Measurements from ENCODE around the gene LRRC32. TPM values are rescaled to one million over a fixed set of nuclear protein-coding genes. Genes with fewer than 3 reads are reported as not detected.

The LRRC32 gene
- total and polyA plus RNA-seq, 12 donors: 20.9 to 389 (median 92.6) TPM

GRCh38 chr11:76717816-76718215 lies 47.3 kb upstream of the LRRC32 start:
- Histone ChIP-seq H3K27me3 (no peaks in the 10 kb centered on the region), H3K27ac (no peak overlapping the region), H3K36me3 (replicated peaks in 1 of 2) (no peaks in the 10 kb centered on the region), H3K4me1 (replicated peaks in 1 of 2) (peaks cover 0 to 6% of the 10 kb centered on the region in 2 donors), H3K4me3 (no peak overlapping the region), H3K9me3 (replicated peaks in 1 of 3) (no peaks in the 10 kb centered on the region)
- TF ChIP-seq POLR2A (IDR thresholded peaks at IDR 0.05) (no peak), CTCF (IDR thresholded peaks at IDR 0.05) (no peak)
- WGBS, 4 donors: 92 to 98% (median 95%) methylated on average over 4 to 5 of the region's 5 CpGs
- intact Hi-C loops (cut with DNase I): no loop called here
- DNase-seq: no peak

- Histone ChIP-seq H3K4me3 (no peak overlapping the region), H3K27me3 (no peaks in the 10 kb centered on the region), H3K36me3 (replicated peaks in 1 of 2) (no peaks in the 10 kb centered on the region), H3K4me1 (replicated peaks in 1 of 2) (peaks cover 0 to 6% of the 10 kb centered on the region in 2 donors), H3K27ac (no peak overlapping the region), H3K9me3 (replicated peaks in 1 of 3) (no peaks in the 10 kb centered on the region)
- intact Hi-C loops (cut with DNase I): no loop called here
- DNase-seq: no peak
- WGBS, 4 donors: 91 to 95% (median 95%) methylated on average over 4 of the region's 4 CpGs
- TF ChIP-seq POLR2A (IDR thresholded peaks at IDR 0.05) (no peak), CTCF (IDR thresholded peaks at IDR 0.05) (no peak)
These were observed 46.8 kb upstream of the LRRC32 start for GRCh38 chr11:76717369-76717768.

- Histone ChIP-seq H3K4me3 (no peak overlapping the region), H3K9me3 (replicated peaks in 1 of 3) (no peaks in the 10 kb centered on the region), H3K4me1 (replicated peaks in 1 of 2) (no peaks in the 10 kb centered on the region), H3K27ac (no peak overlapping the region), H3K36me3 (replicated peaks in 1 of 2) (no peaks in the 10 kb centered on the region), H3K27me3 (no peaks in the 10 kb centered on the region)
- intact Hi-C loops (cut with DNase I): no loop called here
- DNase-seq: no peak
- WGBS, 4 donors: 80 to 95% (median 87%) methylated on average over 3 to 9 of the region's 9 CpGs
- no peak for TF ChIP-seq CTCF (IDR thresholded peaks at IDR 0.05)
- no peak for TF ChIP-seq POLR2A (IDR thresholded peaks at IDR 0.05)
These were observed 45.7 kb upstream of the LRRC32 start for GRCh38 chr11:76716268-76716667.

GRCh38 chr11:76714493-76714892 lies 43.9 kb upstream of the LRRC32 start:
- Histone ChIP-seq H3K9me3 (replicated peaks in 1 of 3) (no peaks in the 10 kb centered on the region), H3K36me3 (replicated peaks in 1 of 2) (no peaks in the 10 kb centered on the region), H3K4me1 (replicated peaks in 1 of 2) (no peaks in the 10 kb centered on the region), H3K27me3 (no peaks in the 10 kb centered on the region), H3K4me3 (no peak overlapping the region), H3K27ac (no peak overlapping the region)
- no peak for DNase-seq
- WGBS, 4 donors: 86 to 93% (median 87%) methylated on average over 3 of the region's 3 CpGs
- no peak for TF ChIP-seq CTCF (IDR thresholded peaks at IDR 0.05)
- TF ChIP-seq POLR2A (IDR thresholded peaks at IDR 0.05): no peak
- intact Hi-C loops (cut with DNase I): no loop called here

Measured in adrenal gland (tissue), 12 donors.